Prostate gland (tissue), 2 donors: ENCODE results near the gene PLCG2. TPM values are rescaled to one million over a fixed set of nuclear protein-coding genes. Genes with fewer than 3 reads are reported as not detected.
A peak's percentile ranks its signal among the peaks of the same experiment; 100 is the strongest.

Experiments
- DNase-seq: peaks from one replicate; pipeline ENCODE4 v3.0.0-alpha.2; 2019; ENCODE audit warnings: low spot score
- H3K27ac ChIP-seq, 2 donors: fragments of 200-600 bp; sonication (generic); 2 replicates each; pipeline ENCODE4 v1.5.1; 2017 to 2019
- H3K27me3 ChIP-seq: fragments of 200-600 bp; sonication (generic); replicated peaks from 2 replicates; pipeline ENCODE4 v1.5.1; 2019; ENCODE audit not compliant: insufficient read depth
- H3K36me3 ChIP-seq, 2 donors: fragments of 200-600 bp; sonication (generic); 1 replicate in 1 of 2; 2 replicates in 1 of 2; pipeline versions ENCODE4 v1.5.1 to v1.8.1; 2017 to 2019
- H3K4me1 ChIP-seq: fragments of 200-600 bp; sonication (generic); replicated peaks from 2 replicates; pipeline ENCODE4 v1.5.1; 2019
- H3K4me3 ChIP-seq, 2 donors: fragments of 200-600 bp; sonication (generic); 2 replicates each; pipeline ENCODE4 v1.5.1; 2017 to 2019
- H3K9me3 ChIP-seq: fragments of 200-600 bp; sonication (generic); 2 replicates; pipeline ENCODE4 v1.5.1; 2017
- POLR2A ChIP-seq: fragments of 450-650 bp; IDR thresholded peaks from one replicate; pipeline ENCODE4 v1.6.1; 2016; ENCODE audit warnings: antibody characterized with exemption, mild to moderate bottlenecking
- POLR2AphosphoS5 ChIP-seq: sonication (generic); formaldehyde crosslinking; IDR thresholded peaks from one replicate; pipeline ENCODE4 v1.6.1; 2017; ENCODE audit warnings: antibody characterized with exemption
- WGBS: methylation state at CpG from one replicate; pipeline ENCODE4 v1.1.5; 2018; 5-methylcytosine and 5-hydroxymethylcytosine counted together
- intact Hi-C: fragments of 100-400 bp; cut with DNase I; formaldehyde crosslinking; loops from one replicate; pipeline ENCODE4 v1.14.2; 2022
- total RNA-seq, 2 donors: library from RNA; depleted of rRNA; stranded (reverse); fragments of >200 nt; gene quantifications; one replicate each; pipeline ENCODE4 v1.1.0, GENCODE V29; 2016
- TF ChIP-seq, protein P1 (sequence below), 4 experiments: fragments of 200-600 bp in 2 of 4; fragments of 450-650 bp in 2 of 4; sonication (generic) in 2 of 4; IDR thresholded peaks; 1 replicate in 3 of 4; 2 replicates in 1 of 4; pipeline ENCODE4 v1.5.1; 2016 to 2019; ENCODE audit warnings: antibody characterized with exemption in 4 of 4, mild to moderate bottlenecking in 2 of 4, moderate library complexity in 2 of 4

The PLCG2 gene
- total RNA-seq, 2 donors from 2014 or later, result 10.3 to 12.8 TPM

DNA sequence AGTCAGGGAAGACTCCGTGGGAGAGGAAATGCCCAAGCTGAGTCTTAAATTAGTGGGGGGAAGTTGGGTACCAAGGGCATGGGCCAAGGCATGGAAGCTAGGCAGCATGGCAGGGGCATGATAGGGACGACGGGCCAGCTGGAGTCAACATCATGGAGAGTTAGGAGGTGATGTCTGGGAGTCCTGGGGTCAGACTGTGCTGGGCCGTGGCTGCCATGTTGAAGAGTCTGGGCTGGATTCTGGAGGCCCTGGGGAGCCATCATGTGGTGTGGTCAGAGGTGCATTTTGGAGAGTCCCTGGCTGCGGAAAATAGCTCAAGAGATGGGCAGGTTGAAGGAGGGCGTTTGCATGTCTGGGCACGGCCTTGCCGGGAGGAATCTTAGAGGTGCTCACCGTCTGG lies 146.9 kb downstream of the PLCG2 start:
- 65% methylated on average over 9 of the region's 9 CpGs for WGBS
- H3K4me1 ChIP-seq, result no peaks in the 10 kb centered on the region
- no peak overlapping the region for H3K27ac ChIP-seq
- H3K36me3 ChIP-seq, result no peaks in the 10 kb centered on the region
- no peak for DNase-seq
- no peak for TF ChIP-seq POLR2AphosphoS5
- TF ChIP-seq POLR2A, result no peak
- TF ChIP-seq, protein P1, sequence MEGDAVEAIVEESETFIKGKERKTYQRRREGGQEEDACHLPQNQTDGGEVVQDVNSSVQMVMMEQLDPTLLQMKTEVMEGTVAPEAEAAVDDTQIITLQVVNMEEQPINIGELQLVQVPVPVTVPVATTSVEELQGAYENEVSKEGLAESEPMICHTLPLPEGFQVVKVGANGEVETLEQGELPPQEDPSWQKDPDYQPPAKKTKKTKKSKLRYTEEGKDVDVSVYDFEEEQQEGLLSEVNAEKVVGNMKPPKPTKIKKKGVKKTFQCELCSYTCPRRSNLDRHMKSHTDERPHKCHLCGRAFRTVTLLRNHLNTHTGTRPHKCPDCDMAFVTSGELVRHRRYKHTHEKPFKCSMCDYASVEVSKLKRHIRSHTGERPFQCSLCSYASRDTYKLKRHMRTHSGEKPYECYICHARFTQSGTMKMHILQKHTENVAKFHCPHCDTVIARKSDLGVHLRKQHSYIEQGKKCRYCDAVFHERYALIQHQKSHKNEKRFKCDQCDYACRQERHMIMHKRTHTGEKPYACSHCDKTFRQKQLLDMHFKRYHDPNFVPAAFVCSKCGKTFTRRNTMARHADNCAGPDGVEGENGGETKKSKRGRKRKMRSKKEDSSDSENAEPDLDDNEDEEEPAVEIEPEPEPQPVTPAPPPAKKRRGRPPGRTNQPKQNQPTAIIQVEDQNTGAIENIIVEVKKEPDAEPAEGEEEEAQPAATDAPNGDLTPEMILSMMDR (IDR thresholded peaks at IDR 0.05), result no peak
- H3K9me3 ChIP-seq, result no peaks in the 10 kb centered on the region
- intact Hi-C loops, result no loop called here
- peaks cover 3% of the 10 kb centered on the region for H3K27me3 ChIP-seq
- H3K4me3 ChIP-seq, result no peak overlapping the region

DNA sequence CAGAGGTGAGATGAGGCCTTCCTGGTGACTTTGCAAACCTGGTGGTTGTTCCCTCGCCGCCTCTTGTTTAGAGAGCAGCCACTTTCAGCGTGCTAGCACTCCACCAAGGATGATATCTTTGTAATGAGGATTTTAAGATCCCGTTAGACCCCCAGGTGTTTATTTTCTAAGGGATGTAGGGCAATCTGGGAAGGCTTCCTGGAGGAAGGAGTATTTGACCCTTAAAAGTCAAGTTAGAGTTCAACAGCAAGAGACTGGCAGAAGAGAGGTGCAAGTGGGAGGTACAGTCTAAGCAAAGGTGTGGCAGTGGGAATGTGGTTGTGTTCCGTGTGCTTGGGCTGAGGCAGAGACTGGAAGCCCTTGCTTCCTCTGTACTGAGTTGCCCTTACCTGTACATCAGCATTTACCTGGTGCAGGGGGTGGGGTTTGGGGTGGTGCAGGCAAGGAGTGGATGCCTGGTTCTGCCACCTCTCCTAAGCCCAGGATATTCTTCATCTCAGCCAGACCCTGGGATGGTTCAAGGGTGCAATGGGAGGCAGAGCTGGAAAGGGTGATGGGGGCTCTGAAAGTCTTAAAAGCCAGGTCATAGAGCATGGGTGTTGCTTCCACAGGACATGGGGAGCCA lies 148.6 kb downstream of the PLCG2 start:
- intact Hi-C loops, result no loop called here
- TF ChIP-seq POLR2AphosphoS5, result no peak
- Histone ChIP-seq H3K27me3 (peaks cover 3% of the 10 kb centered on the region), H3K36me3 (no peaks in the 10 kb centered on the region), H3K4me1 (no peaks in the 10 kb centered on the region), H3K27ac (no peak overlapping the region), H3K4me3 (no peak overlapping the region), H3K9me3 (no peaks in the 10 kb centered on the region)
- no peak for DNase-seq
- WGBS, result 84% methylated on average over 5 of the region's 5 CpGs

DNA sequence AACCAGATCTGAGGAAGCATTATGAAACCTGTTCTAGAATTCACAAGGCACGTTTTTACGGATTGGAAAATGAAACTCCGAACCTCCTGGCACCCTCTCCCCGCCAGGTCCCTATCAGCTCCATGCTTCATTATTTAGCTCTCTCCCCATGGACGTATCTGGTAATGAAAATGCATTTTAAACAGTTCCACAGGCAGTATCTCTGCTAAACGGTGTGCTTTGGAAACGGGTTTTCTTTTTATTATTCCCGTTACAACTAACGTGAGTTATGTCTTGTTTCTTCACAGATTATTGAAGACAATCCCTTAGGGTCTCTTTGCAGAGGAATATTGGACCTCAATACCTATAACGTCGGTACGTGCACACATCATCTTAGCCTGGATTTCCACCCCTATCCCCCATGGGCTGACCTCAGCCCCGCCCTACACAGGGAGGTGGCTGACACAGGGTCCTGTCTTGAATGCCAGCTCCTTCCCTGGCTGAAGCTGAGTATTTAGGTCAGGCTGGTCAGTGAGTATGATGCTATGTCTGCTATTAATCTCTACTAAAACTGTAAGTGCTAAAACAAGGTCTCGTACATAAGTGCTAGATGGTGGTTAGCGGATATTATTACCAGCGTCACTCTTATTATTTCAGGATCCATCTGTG lies 149.3 kb downstream of the PLCG2 start:
- no peak for DNase-seq
- no peak overlapping the region for H3K27ac ChIP-seq
- no peak overlapping the region for H3K4me3 ChIP-seq
- H3K4me1 ChIP-seq, result no peaks in the 10 kb centered on the region
- H3K27me3 ChIP-seq, result peaks cover 3% of the 10 kb centered on the region
- no peaks in the 10 kb centered on the region for H3K9me3 ChIP-seq
- WGBS, result 72% methylated on average over 16 of the region's 16 CpGs
- TF ChIP-seq, protein P1 (IDR thresholded peaks at IDR 0.05), result no peak
- no peak for TF ChIP-seq POLR2A
- TF ChIP-seq POLR2AphosphoS5, result no peak
- no peaks in the 10 kb centered on the region for H3K36me3 ChIP-seq
- intact Hi-C loops, result no loop called here

DNA sequence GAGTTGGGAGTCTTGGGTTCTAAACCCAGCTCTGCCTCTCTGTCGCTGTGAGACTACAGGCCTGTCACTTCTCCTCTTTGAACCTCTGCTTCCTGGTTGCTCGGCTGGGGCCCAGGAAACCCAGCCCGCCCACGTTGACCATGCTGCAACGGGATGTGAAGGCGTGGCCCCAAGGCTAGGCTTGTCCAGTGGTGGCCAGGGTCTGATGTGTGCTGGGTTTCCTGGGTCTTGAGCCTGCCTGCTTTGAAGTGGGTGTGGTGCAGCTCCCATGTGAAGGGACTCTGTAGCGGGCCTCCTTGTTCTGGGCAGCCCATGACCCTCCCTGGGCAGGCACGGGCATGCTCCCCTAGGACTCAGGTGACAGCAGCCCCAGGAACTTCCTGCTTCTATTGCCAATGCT lies 149.9 kb downstream of the PLCG2 start:
- intact Hi-C loops, result no loop called here
- 56% methylated on average over 8 of the region's 8 CpGs for WGBS
- H3K27ac ChIP-seq, result no peak overlapping the region
- H3K9me3 ChIP-seq, result no peaks in the 10 kb centered on the region
- H3K4me3 ChIP-seq, result no peak overlapping the region
- H3K36me3 ChIP-seq, result no peaks in the 10 kb centered on the region
- DNase-seq, result peak; percentile 79
- H3K4me1 ChIP-seq, result no peaks in the 10 kb centered on the region
- TF ChIP-seq, protein P1 (IDR thresholded peaks at IDR 0.05), result no peak
- TF ChIP-seq POLR2AphosphoS5, result peak; percentile 66
- H3K27me3 ChIP-seq, result peaks cover 3% of the 10 kb centered on the region

DNA sequence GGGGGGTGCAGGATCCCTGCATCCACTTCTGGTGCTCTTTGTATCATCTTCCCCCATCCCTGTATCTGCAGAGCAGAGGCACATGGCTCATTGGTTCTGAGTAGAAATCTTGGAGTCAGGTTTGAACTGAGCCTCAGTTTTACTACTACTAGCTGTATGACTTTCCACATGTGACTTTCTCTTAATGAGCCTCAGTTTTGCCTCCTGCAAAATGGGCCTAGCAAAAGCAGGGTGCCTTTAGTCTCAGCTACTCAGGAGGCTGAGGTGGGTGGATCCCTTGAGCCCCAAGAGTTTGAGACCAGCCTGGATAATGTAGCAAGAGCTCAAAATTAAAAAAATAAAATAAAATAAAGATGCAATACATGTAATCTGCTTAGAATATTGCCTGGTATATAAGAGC lies 150.8 kb downstream of the PLCG2 start:
- no peak for TF ChIP-seq POLR2A
- no peak for TF ChIP-seq POLR2AphosphoS5
- TF ChIP-seq, protein P1 (IDR thresholded peaks at IDR 0.05), result no peak
- DNase-seq, result no peak
- intact Hi-C loops, result no loop called here
- H3K27me3 ChIP-seq, result peaks cover 3% of the 10 kb centered on the region
- H3K4me3 ChIP-seq, result no peak overlapping the region
- no peaks in the 10 kb centered on the region for H3K4me1 ChIP-seq
- H3K9me3 ChIP-seq, result no peaks in the 10 kb centered on the region
- H3K27ac ChIP-seq, result no peak overlapping the region
- H3K36me3 ChIP-seq, result no peaks in the 10 kb centered on the region
